ENCODE data around the gene FAM227B.

The FAM227B gene

GRCh38 chr15:49286649-49287404 lies 333.8 kb downstream of the FAM227B start:
- no peak for DNase-seq

- DNase-seq = no peak
Observed at GRCh38 chr15:49282366-49282765, 338.3 kb downstream of the FAM227B start.

GRCh38 chr15:49279521-49280456 lies 340.8 kb downstream of the FAM227B start:
- DNase-seq = no peak

DNA sequence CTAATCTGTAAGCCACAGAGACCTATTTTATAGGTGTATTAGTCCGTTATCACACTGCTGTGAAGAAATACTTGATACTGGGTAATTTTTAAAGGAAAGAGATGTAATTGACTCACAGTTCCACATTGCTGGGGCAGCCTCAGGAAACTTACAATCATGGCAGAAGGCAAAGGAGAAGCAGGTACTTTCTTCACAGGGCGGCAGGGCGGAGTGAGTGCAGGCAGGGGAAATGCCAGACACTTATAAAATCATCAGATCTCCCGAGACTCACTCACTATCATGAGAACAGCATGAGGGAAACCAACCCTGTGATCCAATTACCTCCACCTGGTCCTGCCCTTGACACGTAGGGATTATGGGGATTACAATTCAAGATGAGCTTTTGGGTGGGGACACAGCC lies 341.9 kb downstream of the FAM227B start:
- no peak for DNase-seq

Measured in right hindlimb (tissue), 1 donor.